HUES48 (cell line): Measurements from ENCODE around the gene HIPK4.

Experiments used
- H3K27ac ChIP-seq: one replicate; pipeline ENCODE4 v1.7.0; 2013; ENCODE audit warnings: low read depth, low read length, inconsistent platforms
- H3K27me3 ChIP-seq: 2 replicates; pipeline ENCODE4 v1.6.1; 2013; ENCODE audit warnings: mild to moderate bottlenecking, low read length; ENCODE audit not compliant: control insufficient read depth, insufficient read depth
- H3K36me3 ChIP-seq: 2 replicates; pipeline ENCODE4 v1.6.1; 2013; ENCODE audit warnings: low read length; ENCODE audit not compliant: control insufficient read depth, insufficient read depth
- H3K4me1 ChIP-seq: 2 replicates; pipeline ENCODE4 v1.6.1; 2013; ENCODE audit warnings: mild to moderate bottlenecking, low read length; ENCODE audit not compliant: control insufficient read depth, insufficient read depth
- H3K4me3 ChIP-seq: 2 replicates; pipeline ENCODE4 v1.5.1; 2013; ENCODE audit warnings: mild to moderate bottlenecking, low read depth, low read length
- H3K9ac ChIP-seq: 2 replicates; pipeline ENCODE4 v1.6.1; 2013; ENCODE audit warnings: mild to moderate bottlenecking, low read depth, low read length, moderate library complexity
- H3K9me3 ChIP-seq: 2 replicates; pipeline ENCODE4 v1.6.1; 2013; ENCODE audit warnings: low read length; ENCODE audit not compliant: control insufficient read depth, insufficient read depth

Gene HIPK4

GRCh38 chr19:40360708-40361241 lies 29.2 kb downstream of the HIPK4 start:
- H3K27ac ChIP-seq = no peak overlapping the region
- no peaks in the 10 kb centered on the region for H3K27me3 ChIP-seq
- H3K4me1 ChIP-seq = peaks cover 3% of the 10 kb centered on the region; the same call in 1 of the 2 replicates
- H3K9me3 ChIP-seq = no peaks in the 10 kb centered on the region
- H3K9ac ChIP-seq = no peak overlapping the region
- no peak overlapping the region for H3K4me3 ChIP-seq
- 0 out of 2 replicates have a peak, but pooled peaks cover 3% of the 10 kb centered on the region for H3K36me3 ChIP-seq

GRCh38 chr19:40360020-40360707 lies 29.8 kb downstream of the HIPK4 start:
- Histone ChIP-seq H3K4me1 (peaks cover under 1% of the 10 kb centered on the region; the same call in 1 of the 2 replicates), H3K36me3 (0 out of 2 replicates have a peak, but pooled peaks cover 3% of the 10 kb centered on the region), H3K4me3 (no peak overlapping the region), H3K9me3 (no peaks in the 10 kb centered on the region), H3K9ac (no peak overlapping the region), H3K27ac (no peak overlapping the region), H3K27me3 (no peaks in the 10 kb centered on the region)

GRCh38 chr19:40358773-40359172 lies 31.2 kb downstream of the HIPK4 start:
- no peaks in the 10 kb centered on the region for H3K4me1 ChIP-seq
- H3K36me3 ChIP-seq = 0 out of 2 replicates have a peak, but pooled peaks cover 3% of the 10 kb centered on the region
- no peak overlapping the region for H3K27ac ChIP-seq
- no peak overlapping the region for H3K4me3 ChIP-seq
- H3K27me3 ChIP-seq = no peaks in the 10 kb centered on the region
- no peak overlapping the region for H3K9ac ChIP-seq
- no peaks in the 10 kb centered on the region for H3K9me3 ChIP-seq

- Histone ChIP-seq H3K4me1 (no peaks in the 10 kb centered on the region), H3K36me3 (0 out of 2 replicates have a peak, but pooled peaks cover 3% of the 10 kb centered on the region), H3K9me3 (no peaks in the 10 kb centered on the region), H3K9ac (no peak overlapping the region), H3K4me3 (no peak overlapping the region), H3K27ac (no peak overlapping the region), H3K27me3 (no peaks in the 10 kb centered on the region)
Observed at GRCh38 chr19:40357640-40358039, 32.3 kb downstream of the HIPK4 start.

GRCh38 chr19:40356681-40357595 lies 33.0 kb downstream of the HIPK4 start:
- H3K4me1 ChIP-seq = no peaks in the 10 kb centered on the region
- H3K27me3 ChIP-seq = no peaks in the 10 kb centered on the region
- H3K4me3 ChIP-seq = no peak overlapping the region
- no peaks in the 10 kb centered on the region for H3K9me3 ChIP-seq
- H3K9ac ChIP-seq = no peak overlapping the region
- H3K36me3 ChIP-seq = 0 out of 2 replicates have a peak, but pooled peaks cover 3% of the 10 kb centered on the region
- no peak overlapping the region for H3K27ac ChIP-seq

GRCh38 chr19:40355975-40356680 lies 33.9 kb downstream of the HIPK4 start:
- no peak overlapping the region for H3K4me3 ChIP-seq
- H3K36me3 ChIP-seq = 0 out of 2 replicates have a peak, but pooled peaks cover 3% of the 10 kb centered on the region
- H3K9me3 ChIP-seq = no peaks in the 10 kb centered on the region
- H3K9ac ChIP-seq = no peak overlapping the region
- no peaks in the 10 kb centered on the region for H3K4me1 ChIP-seq
- H3K27me3 ChIP-seq = no peaks in the 10 kb centered on the region
- H3K27ac ChIP-seq = no peak overlapping the region

- peak overlapping the region; percentile 98 for H3K4me3 ChIP-seq
- no peaks in the 10 kb centered on the region for H3K9me3 ChIP-seq
- H3K27me3 ChIP-seq = no peaks in the 10 kb centered on the region
- no peak overlapping the region for H3K27ac ChIP-seq
- H3K4me1 ChIP-seq = peaks cover 3% of the 10 kb centered on the region; the same call in 1 of the 2 replicates
- H3K9ac ChIP-seq = peak overlapping the region; percentile 78
- no peaks in the 10 kb centered on the region for H3K36me3 ChIP-seq
Observed at GRCh38 chr19:40348961-40349507, 40.9 kb downstream of the HIPK4 start.

GRCh38 chr19:40348125-40348913 lies 41.7 kb downstream of the HIPK4 start, which contains the start of the genes C19orf47 and PLD3:
TSS of gene C19orf47 (minus strand) at chr19:40348397. CDS start at chr19:40341857, 6,540 bp downstream.
TSS of gene PLD3 (plus strand) at chr19:40348695. CDS start at chr19:40366484, 17,789 bp downstream.
- H3K9me3 ChIP-seq = no peaks in the 10 kb centered on the region
- peaks cover 3% of the 10 kb centered on the region; the same call in 1 of the 2 replicates for H3K4me1 ChIP-seq
- peak within 1 kb of the TSS; percentile 78 for H3K9ac ChIP-seq
- H3K36me3 ChIP-seq = no peaks in the 10 kb centered on the region
- H3K27ac ChIP-seq = peak within 1 kb of the TSS; percentile 56
- no peaks in the 10 kb centered on the region for H3K27me3 ChIP-seq
- peak within 1 kb of the TSS; percentile 98 for H3K4me3 ChIP-seq

- Histone ChIP-seq H3K4me1 (peaks cover 3% of the 10 kb centered on the region; the same call in 1 of the 2 replicates), H3K27ac (no peak overlapping the region)
Observed at GRCh38 chr19:40344422-40344821, 45.6 kb downstream of the HIPK4 start.

More at GRCh38 chr19:40344422-40344821, 45.6 kb downstream of the HIPK4 start:
- no peaks in the 10 kb centered on the region for H3K9me3 ChIP-seq
- no peak overlapping the region for H3K9ac ChIP-seq
- H3K4me3 ChIP-seq = no peak overlapping the region
- H3K36me3 ChIP-seq = peaks cover 1% of the 10 kb centered on the region; the same call in 1 of the 2 replicates
- H3K27me3 ChIP-seq = no peaks in the 10 kb centered on the region
